Activated CD4-positive, alpha-beta T cell treated with anti-CD3 and anti-CD28 coated beads, Interleukin-2, Interleukin-4, amounts not matched to agents 100 ng/mL and 50 ng/mL, durations not matched to agents 16 hours and 8 hours (primary cell): ENCODE data around the gene SLC49A3.
"Not testable (repeated sequence)": the region's sequence is repeated elsewhere in the genome, so short reads cannot be mapped to it uniquely, and the experiment has no call there.

Source experiments
- DNase-seq: peaks from one replicate; pipeline ENCODE4 v3.0.0-alpha.2; 2020; ENCODE audit warnings: low spot score

The SLC49A3 gene

GRCh38 chr4:654503-654845, 34.5 kb downstream of the SLC49A3 start:
- no peak for DNase-seq

- DNase-seq: no peak
These were observed 35.0 kb downstream of the SLC49A3 start for GRCh38 chr4:653831-654502.

GRCh38 chr4:653080-653821, 35.7 kb downstream of the SLC49A3 start:
- no peak for DNase-seq

- no peak for DNase-seq
These were observed 36.9 kb downstream of the SLC49A3 start for GRCh38 chr4:651884-652642.

- DNase-seq: no peak
These were observed 37.7 kb downstream of the SLC49A3 start for GRCh38 chr4:650951-651883.

- DNase-seq: no peak
These were observed 38.5 kb downstream of the SLC49A3 start for GRCh38 chr4:650461-650860.

- no peak for DNase-seq
These were observed 39.1 kb downstream of the SLC49A3 start for GRCh38 chr4:649751-650310.

- no peak for DNase-seq
These were observed 39.7 kb downstream of the SLC49A3 start for GRCh38 chr4:649293-649625.

GRCh38 chr4:648579-649292, 40.2 kb downstream of the SLC49A3 start:
- no peak for DNase-seq

GRCh38 chr4:647481-647880, 41.5 kb downstream of the SLC49A3 start:
- DNase-seq: no peak

GRCh38 chr4:646460-646859, 42.5 kb downstream of the SLC49A3 start:
- no peak for DNase-seq

- not testable (repeated sequence) for DNase-seq
These were observed 46.6 kb downstream of the SLC49A3 start for GRCh38 chr4:642366-642765.

- no peak for DNase-seq
These were observed 51.2 kb downstream of the SLC49A3 start for GRCh38 chr4:637536-638280.

- DNase-seq: no peak
These were observed 52.3 kb downstream of the SLC49A3 start for GRCh38 chr4:636628-637159.

GRCh38 chr4:635851-636627, 52.9 kb downstream of the SLC49A3 start:
- DNase-seq: no peak

- DNase-seq: not testable (repeated sequence)
These were observed 53.7 kb downstream of the SLC49A3 start for GRCh38 chr4:635066-635835.

GRCh38 chr4:634599-634985, 54.4 kb downstream of the SLC49A3 start:
- no peak for DNase-seq

- no peak for DNase-seq
These were observed 54.9 kb downstream of the SLC49A3 start for GRCh38 chr4:633976-634598.
